ENCODE data around the gene GPN3.
A peak's percentile ranks its signal among the peaks of the same experiment; 100 is the strongest.
"Not testable (repeated sequence)": the region's sequence is repeated elsewhere in the genome, so short reads cannot be mapped to it uniquely, and the experiment has no call there.

The GPN3 gene

DNA sequence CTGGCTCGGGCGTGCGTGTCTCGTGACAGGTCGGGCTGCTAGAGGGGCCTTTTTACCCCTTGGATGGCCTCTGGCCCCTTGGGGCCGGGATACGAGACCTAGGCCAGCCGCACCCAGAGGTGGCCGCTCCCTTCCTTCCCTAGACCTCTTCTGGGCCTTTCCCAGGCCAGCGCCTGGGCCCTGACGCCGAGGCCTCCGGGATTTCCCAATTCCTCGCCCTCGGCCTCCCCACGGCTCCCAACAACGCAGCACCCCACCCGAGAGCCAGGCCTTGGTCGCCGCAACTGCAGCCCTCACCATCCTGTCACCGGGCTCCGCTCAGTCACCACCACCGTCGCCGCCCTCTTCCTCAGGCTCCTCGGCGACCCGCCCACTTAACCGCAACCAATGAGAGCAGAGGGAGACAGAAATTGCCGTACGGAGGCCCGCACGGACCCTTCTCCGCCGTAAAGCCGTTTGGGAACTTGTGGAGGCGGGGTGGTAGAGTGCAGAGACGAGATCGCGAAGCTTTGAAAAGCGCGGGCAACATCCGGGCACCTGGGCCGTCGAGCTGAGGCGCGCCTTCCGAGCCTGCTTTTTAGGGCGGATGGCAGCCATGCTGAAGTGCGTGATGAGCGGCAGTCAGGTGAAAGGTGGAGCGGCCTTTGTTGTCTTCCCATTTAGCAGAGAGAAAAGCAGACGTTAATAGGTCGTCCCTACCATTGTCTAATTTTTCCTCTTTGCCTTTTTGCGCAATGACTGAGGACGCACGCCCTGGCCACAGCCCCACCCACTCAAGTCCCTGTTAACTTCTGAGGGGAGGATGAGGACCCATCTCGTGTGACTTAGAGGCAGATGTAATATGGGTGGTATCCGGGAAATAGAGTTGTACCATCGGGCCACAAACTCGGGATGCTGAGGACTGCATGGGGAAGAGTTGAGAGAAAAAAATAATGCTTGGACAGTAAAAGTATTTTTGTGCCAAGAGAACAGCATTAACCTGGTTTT is 34.0 kb upstream of the GPN3 start, which contains the start of the genes RAD9B and VPS29:
RAD9B (plus strand) TSS at position 580 of the 987 bp plus-strand sequence; CDS start at position 587, 7 bp downstream.
VPS29 (minus strand) TSS at position 360 of the 987 bp plus-strand sequence; CDS start at position 300, 60 bp downstream.
- no peaks in the 10 kb centered on the region for H3K27me3 ChIP-seq (ENCODE audit: insufficient read depth, insufficient read length)
- H3K4me1 ChIP-seq (ENCODE audit: insufficient read depth, insufficient read length): no peaks in the 10 kb centered on the region
- TF ChIP-seq ZNF274 (IDR thresholded peaks at IDR 0.05; ENCODE audit: low read depth, low read length) (no peak), SUZ12 (IDR thresholded peaks at IDR 0.05; ENCODE audit: extremely low read depth, insufficient read depth, insufficient read length) (no peak), YY1 (IDR thresholded peaks at IDR 0.05; ENCODE audit: insufficient read depth, insufficient read length) (peak; percentile 62)
- peak within 1 kb of the TSS; percentile 96 for H3K9ac ChIP-seq (ENCODE audit: insufficient read length, low read depth)
- peak within 1 kb of the TSS; percentile 93 for H3K4me3 ChIP-seq (ENCODE audit: insufficient read length, low read depth)
- H3K9me3 ChIP-seq (ENCODE audit: insufficient read depth, low read length): peaks cover 9% of the 10 kb centered on the region; the same call in 1 of the 2 replicates
- peak; percentile 98 for DNase-seq (ENCODE audit: low read depth, low spot score)
- peaks cover 20% of the 10 kb centered on the region for H3K36me3 ChIP-seq (ENCODE audit: insufficient read depth, insufficient read length, low read length)

DNA sequence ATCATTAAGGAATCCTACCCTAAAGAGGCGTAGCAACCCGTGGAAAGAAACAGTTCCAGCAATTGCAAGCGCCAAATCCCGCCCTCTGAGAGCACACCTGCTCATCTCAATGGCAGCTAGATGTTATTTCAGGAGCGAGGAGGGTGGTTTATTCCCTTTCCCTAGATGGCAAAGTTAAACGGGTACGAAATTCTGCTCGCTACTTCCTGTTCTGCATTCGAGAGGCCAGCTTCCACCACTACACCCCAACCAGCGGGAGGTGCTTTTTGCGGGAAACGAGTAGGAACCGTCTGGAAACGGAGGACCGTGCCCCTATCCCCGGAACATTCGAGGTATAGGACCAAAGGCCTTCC is 33.3 kb upstream of the GPN3 start:
- Histone ChIP-seq H3K27me3 (ENCODE audit: insufficient read depth, insufficient read length) (no peaks in the 10 kb centered on the region), H3K4me1 (ENCODE audit: insufficient read depth, insufficient read length) (no peaks in the 10 kb centered on the region), H3K9me3 (ENCODE audit: insufficient read depth, low read length) (peaks cover 9% of the 10 kb centered on the region; the same call in 1 of the 2 replicates), H3K36me3 (ENCODE audit: insufficient read depth, insufficient read length, low read length) (peaks cover 27% of the 10 kb centered on the region), H3K9ac (ENCODE audit: insufficient read length, low read depth) (peak overlapping the region; percentile 96), H3K4me3 (ENCODE audit: insufficient read length, low read depth) (peak overlapping the region; percentile 93)
- TF ChIP-seq YY1 (IDR thresholded peaks at IDR 0.05; ENCODE audit: insufficient read depth, insufficient read length) (no peak), ZNF274 (IDR thresholded peaks at IDR 0.05; ENCODE audit: low read depth, low read length) (no peak), SUZ12 (IDR thresholded peaks at IDR 0.05; ENCODE audit: extremely low read depth, insufficient read depth, insufficient read length) (no peak)
- DNase-seq (ENCODE audit: low read depth, low spot score): no peak

DNA sequence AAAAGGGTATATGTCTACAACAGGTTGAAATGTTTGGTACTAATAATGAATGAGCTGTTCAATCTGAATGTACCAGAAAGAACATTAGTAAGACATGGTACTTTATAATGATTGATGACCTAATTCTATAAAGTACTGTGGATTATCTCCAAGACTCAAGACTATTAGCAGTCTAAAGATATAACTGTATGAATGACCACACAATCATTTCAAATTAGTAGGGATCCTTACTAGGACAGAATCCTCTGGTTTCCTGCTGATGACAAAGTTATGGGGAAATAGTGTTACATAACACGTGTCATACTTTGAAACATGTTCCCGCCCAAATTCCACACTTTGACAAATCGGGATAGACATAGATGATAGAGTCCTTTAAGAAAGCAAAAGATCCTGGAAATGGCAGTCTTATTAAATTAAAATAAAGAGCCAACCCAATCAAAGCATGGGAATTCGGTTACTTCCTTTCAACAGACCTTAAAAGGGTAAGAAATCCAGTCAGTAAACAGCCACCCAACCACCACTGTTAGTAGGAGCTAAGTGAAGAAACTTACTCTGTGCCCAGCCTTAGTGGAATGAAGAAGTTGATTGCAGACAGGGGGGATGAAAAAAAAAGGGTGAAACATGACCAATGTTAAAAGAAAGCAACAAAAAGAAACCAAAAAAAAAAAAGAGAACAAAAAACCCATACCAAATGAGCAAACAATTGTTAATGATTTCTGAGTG is 31.1 kb upstream of the GPN3 start:
- H3K36me3 ChIP-seq (ENCODE audit: insufficient read depth, insufficient read length, low read length): peaks cover 43% of the 10 kb centered on the region
- no peak for DNase-seq (ENCODE audit: low read depth, low spot score)

DNA sequence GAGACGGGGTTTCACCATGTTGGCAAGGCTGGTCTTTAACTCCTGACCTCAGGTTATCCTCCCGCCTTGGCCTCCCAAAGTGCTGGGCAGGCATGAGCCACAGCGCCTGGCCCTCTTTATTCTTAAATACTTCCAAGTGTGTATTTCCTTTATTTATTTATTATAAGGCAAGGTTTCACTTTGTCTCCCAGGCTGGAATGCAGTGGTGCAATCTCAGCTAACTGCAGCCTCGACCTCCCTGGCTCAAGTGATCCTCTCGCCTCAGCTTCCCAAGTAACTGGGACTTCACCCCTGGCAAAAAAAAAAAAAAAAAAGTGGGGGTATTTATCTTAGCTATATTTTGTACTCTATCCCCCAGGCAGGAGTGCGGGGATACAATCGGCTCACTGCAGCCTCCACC is 7.4 kb upstream of the GPN3 start:
- no peak for DNase-seq (ENCODE audit: low read depth, low spot score)
- H3K36me3 ChIP-seq (ENCODE audit: insufficient read depth, insufficient read length, low read length): peaks cover 51% of the 10 kb centered on the region
- no peaks in the 10 kb centered on the region for H3K27me3 ChIP-seq (ENCODE audit: insufficient read depth, insufficient read length)
- no peaks in the 10 kb centered on the region for H3K4me1 ChIP-seq (ENCODE audit: insufficient read depth, insufficient read length)
- H3K9ac ChIP-seq (ENCODE audit: insufficient read length, low read depth): no peak overlapping the region
- TF ChIP-seq ZNF274 (IDR thresholded peaks at IDR 0.05; ENCODE audit: low read depth, low read length): no peak
- no peak for TF ChIP-seq YY1 (IDR thresholded peaks at IDR 0.05; ENCODE audit: insufficient read depth, insufficient read length)
- TF ChIP-seq SUZ12 (IDR thresholded peaks at IDR 0.05; ENCODE audit: extremely low read depth, insufficient read depth, insufficient read length): no peak
- H3K4me3 ChIP-seq (ENCODE audit: insufficient read length, low read depth): no peak overlapping the region
- no peaks in the 10 kb centered on the region for H3K9me3 ChIP-seq (ENCODE audit: insufficient read depth, low read length)

More for the DNA sequence above, 31.1 kb upstream of the GPN3 start:
- Histone ChIP-seq H3K9ac (ENCODE audit: insufficient read length, low read depth) (no peak overlapping the region), H3K4me1 (ENCODE audit: insufficient read depth, insufficient read length) (no peaks in the 10 kb centered on the region), H3K4me3 (ENCODE audit: insufficient read length, low read depth) (no peak overlapping the region), H3K27me3 (ENCODE audit: insufficient read depth, insufficient read length) (no peaks in the 10 kb centered on the region), H3K9me3 (ENCODE audit: insufficient read depth, low read length) (peaks cover 9% of the 10 kb centered on the region; the same call in 1 of the 2 replicates)
- TF ChIP-seq YY1 (IDR thresholded peaks at IDR 0.05; ENCODE audit: insufficient read depth, insufficient read length): no peak
- no peak for TF ChIP-seq SUZ12 (IDR thresholded peaks at IDR 0.05; ENCODE audit: extremely low read depth, insufficient read depth, insufficient read length)
- no peak for TF ChIP-seq ZNF274 (IDR thresholded peaks at IDR 0.05; ENCODE audit: low read depth, low read length)

DNA sequence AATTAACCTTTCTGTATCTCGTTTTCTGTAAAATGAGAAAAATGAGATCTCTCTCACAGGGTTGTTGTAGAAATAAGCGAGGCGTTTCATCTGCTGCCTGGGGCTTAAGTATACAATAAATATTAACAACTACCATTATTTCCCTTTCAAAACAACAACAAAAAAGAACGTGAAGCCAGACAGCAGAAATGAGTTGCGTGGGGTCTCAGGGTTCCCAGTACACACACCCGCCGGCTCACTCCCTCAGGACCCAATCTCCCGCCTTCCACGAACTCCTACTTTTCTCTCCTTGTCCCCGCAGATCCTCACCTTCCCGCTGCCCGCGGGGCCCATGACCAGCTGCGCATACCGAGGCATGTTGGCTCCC is 227 bp downstream of the GPN3 start:
- H3K4me3 ChIP-seq (ENCODE audit: insufficient read length, low read depth): peak overlapping the region; percentile 97
- no peak for DNase-seq (ENCODE audit: low read depth, low spot score)
- H3K36me3 ChIP-seq (ENCODE audit: insufficient read depth, insufficient read length, low read length): peaks cover 36% of the 10 kb centered on the region

DNA sequence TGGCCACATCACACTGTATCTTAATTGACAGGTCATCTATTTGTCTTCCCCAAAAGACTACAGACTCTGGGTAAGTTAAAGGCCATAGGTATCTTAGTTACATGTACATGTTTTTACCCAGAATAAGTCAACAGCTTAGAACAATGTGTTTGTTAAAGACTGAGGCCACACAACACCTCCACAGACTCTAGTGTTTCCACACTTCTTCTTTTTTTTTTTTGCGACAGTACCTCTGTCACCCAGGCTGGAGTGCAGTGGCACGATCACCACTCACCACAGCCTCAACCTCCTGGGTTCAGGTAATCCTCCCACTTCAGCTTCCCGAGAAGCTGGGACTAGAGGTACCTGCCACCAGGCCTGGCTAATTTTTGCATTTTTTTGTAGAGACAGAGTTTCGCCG is 1.3 kb downstream of the GPN3 start:
- peaks cover 2% of the 10 kb centered on the region for H3K4me1 ChIP-seq (ENCODE audit: insufficient read depth, insufficient read length)
- H3K4me3 ChIP-seq (ENCODE audit: insufficient read length, low read depth): peak overlapping the region; percentile 5
- H3K9me3 ChIP-seq (ENCODE audit: insufficient read depth, low read length): no peaks in the 10 kb centered on the region
- peaks cover 37% of the 10 kb centered on the region for H3K36me3 ChIP-seq (ENCODE audit: insufficient read depth, insufficient read length, low read length)
- H3K9ac ChIP-seq (ENCODE audit: insufficient read length, low read depth): peak overlapping the region; percentile 58
- no peaks in the 10 kb centered on the region for H3K27me3 ChIP-seq (ENCODE audit: insufficient read depth, insufficient read length)
- no peak for DNase-seq (ENCODE audit: low read depth, low spot score)
- TF ChIP-seq SUZ12 (IDR thresholded peaks at IDR 0.05; ENCODE audit: extremely low read depth, insufficient read depth, insufficient read length) (no peak), YY1 (IDR thresholded peaks at IDR 0.05; ENCODE audit: insufficient read depth, insufficient read length) (no peak), ZNF274 (IDR thresholded peaks at IDR 0.05; ENCODE audit: low read depth, low read length) (no peak)

More for the DNA sequence above, 227 bp downstream of the GPN3 start:
- H3K27me3 ChIP-seq (ENCODE audit: insufficient read depth, insufficient read length): no peaks in the 10 kb centered on the region
- peak overlapping the region; percentile 99 for H3K9ac ChIP-seq (ENCODE audit: insufficient read length, low read depth)
- H3K9me3 ChIP-seq (ENCODE audit: insufficient read depth, low read length): no peaks in the 10 kb centered on the region
- peaks cover 2% of the 10 kb centered on the region for H3K4me1 ChIP-seq (ENCODE audit: insufficient read depth, insufficient read length)
- no peak for TF ChIP-seq SUZ12 (IDR thresholded peaks at IDR 0.05; ENCODE audit: extremely low read depth, insufficient read depth, insufficient read length)
- no peak for TF ChIP-seq ZNF274 (IDR thresholded peaks at IDR 0.05; ENCODE audit: low read depth, low read length)
- peak; percentile 9 for TF ChIP-seq YY1 (IDR thresholded peaks at IDR 0.05; ENCODE audit: insufficient read depth, insufficient read length)

DNA sequence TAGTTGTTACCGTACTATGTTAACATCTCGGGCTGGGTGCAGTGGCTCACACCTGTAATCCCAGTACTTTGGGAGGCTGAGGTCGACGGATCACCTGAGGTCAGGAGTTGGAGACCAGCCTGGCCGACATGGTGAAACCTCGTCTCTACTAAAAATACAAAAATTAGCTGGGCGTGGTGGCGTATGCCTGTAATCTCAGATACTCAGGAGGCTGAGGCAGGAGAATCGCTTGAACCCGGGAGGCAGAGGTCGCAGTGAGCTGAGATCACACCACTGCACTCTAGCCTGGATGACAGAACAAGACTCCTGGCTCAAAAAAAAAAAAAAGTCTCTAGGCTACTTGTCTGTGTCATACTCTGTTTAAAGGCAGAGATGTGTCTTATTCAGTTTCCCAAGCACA is 2.3 kb downstream of the GPN3 start:
- H3K9ac ChIP-seq (ENCODE audit: insufficient read length, low read depth); H3K4me3 ChIP-seq (ENCODE audit: insufficient read length, low read depth); DNase-seq (ENCODE audit: low read depth, low spot score); H3K27me3 ChIP-seq (ENCODE audit: insufficient read depth, insufficient read length); H3K9me3 ChIP-seq (ENCODE audit: insufficient read depth, low read length); H3K4me1 ChIP-seq (ENCODE audit: insufficient read depth, insufficient read length): not testable (repeated sequence)
- peaks cover 41% of the 10 kb centered on the region for H3K36me3 ChIP-seq (ENCODE audit: insufficient read depth, insufficient read length, low read length)

Measured in NT2/D1 (cell line).